ENCODE results near the gene CALHM5. TPM values are rescaled to one million over a fixed set of nuclear protein-coding genes. Genes with fewer than 3 reads are reported as not detected.

The CALHM5 gene
- total RNA-seq, 1 experiment from 2014 or later, result 0.05 TPM

DNA sequence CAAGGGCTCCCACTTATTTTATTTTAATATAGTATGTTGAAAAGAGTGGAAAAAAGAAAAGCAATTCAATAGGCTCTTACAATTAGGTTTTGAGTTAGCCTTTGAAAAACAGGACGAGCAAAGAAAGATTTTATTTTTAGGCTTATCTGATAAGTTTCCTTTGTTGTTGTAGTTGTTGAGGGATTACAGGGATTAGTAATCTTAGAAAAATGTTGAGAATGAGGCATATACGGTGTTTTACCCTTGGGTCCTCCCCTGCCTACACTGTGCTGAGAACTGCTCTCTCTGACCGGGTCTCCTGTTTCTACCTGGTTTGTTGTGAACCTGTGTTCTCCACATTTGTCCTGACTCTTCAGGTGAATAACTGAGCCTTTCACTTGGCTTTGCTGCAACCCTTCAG, 17.3 kb downstream of the CALHM5 start (continued):
- TF ChIP-seq TCF7L2 (IDR thresholded peaks at IDR 0.05; ENCODE audit: borderline replicate concordance, extremely low read depth, insufficient read depth, insufficient read length), result no peak

DNA sequence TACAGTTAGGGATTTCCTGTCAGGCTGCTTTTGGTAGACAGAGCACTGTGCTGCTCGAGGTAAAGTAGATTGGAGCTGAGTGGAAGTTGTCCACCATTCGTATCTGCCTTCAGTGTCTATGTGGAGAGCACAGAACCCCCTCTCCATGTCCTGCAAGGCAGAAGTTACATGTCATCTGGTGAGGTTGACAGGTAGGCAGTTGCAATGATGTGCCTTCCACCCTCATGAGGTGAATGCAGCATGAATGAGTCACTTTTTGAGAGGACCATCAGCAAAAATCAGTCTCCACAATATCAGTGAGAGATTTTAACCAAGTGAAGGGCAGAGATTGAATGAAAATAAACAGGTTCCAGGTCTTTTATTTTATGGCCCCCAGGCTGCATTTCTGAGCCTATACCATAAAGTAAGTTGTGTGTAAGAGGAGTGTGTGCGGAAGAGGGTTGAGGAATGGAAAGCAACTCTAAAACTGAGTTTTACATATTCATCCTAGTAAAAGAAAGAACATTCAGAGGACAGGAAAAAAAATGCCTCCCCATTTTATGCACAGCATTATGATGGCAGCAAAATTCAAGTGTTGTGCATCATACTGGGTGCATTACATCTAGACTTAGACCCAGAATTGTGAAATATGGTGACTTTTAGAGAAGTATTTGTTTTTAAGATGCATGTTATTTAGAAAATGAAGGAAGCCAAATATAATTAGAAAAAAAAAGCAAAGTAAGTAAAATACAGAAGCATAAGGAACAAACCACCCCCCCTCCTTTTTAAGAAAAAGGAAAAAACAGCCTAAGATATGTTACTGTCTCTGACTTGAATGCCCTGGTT, 18.2 kb downstream of the CALHM5 start:
- Histone ChIP-seq H3K9me2 (ENCODE audit: insufficient read depth) (no peaks in the 10 kb centered on the region), H3K4me2 (ENCODE audit: low read length) (peak overlapping the region; percentile 57), H3K9ac (ENCODE audit: low read length) (no peak overlapping the region), H3K36me3 (ENCODE audit: control insufficient read depth in 1 of 2, insufficient read depth in 2 of 2, low read length in 2 of 2) (no peaks in the 10 kb centered on the region), H3K79me2 (ENCODE audit: insufficient read depth, low read length) (no peaks in the 10 kb centered on the region), H3K4me1 (ENCODE audit: control insufficient read depth in 1 of 2, insufficient read depth in 2 of 2, low read length in 2 of 2) (peaks cover 3 to 17% of the 10 kb centered on the region in 2 experiments; a peak in 3 of 4 replicates), H2AFZ (ENCODE audit: low read depth, low read length, poor library complexity, severe bottlenecking) (peak overlapping the region; percentile 90), H3K27me3 (ENCODE audit: insufficient read depth, low read length) (no peaks in the 10 kb centered on the region), H4K20me1 (ENCODE audit: insufficient read depth) (no peaks in the 10 kb centered on the region), H3K9me3 (ENCODE audit: control insufficient read depth in 1 of 2, insufficient read depth in 1 of 2, low read depth in 1 of 2, low read length in 2 of 2) (no peaks in the 10 kb centered on the region), H3K4me3 (replicated peaks in 1 of 2; ENCODE audit: low read depth in 1 of 2, low read length in 2 of 2) (no peak overlapping the region), H3K27ac (ENCODE audit: low read depth, low read length) (no peak overlapping the region)
- intact Hi-C loops (cut with micrococcal nuclease), result loop anchor here (5.0 kb wide), 1 partner anchor 262 kb away; no protein-coding TSS in a partner anchor
- DNase-seq (ENCODE audit: low read depth, low spot score), result no peak
- ATAC-seq, result peak; percentile 32
- CTCF ChIA-PET, result interaction anchor here (1.1 to 1.4 kb wide), 2 partner anchors 242 to 261 kb away, joined by 3 to 6 read pairs; no protein-coding TSS in a partner anchor
- RAD21 ChIA-PET (ENCODE audit: low non-redundant PET in 1 of 2, low total read pairs in 2 of 2, uncharacterized antibody in 2 of 2, unreplicated experiment in 2 of 2), result no interaction called here
- POLR2A ChIA-PET, result no interaction called here
- no peak for TF ChIP-seq ZFX (IDR thresholded peaks at IDR 0.05)
- TF ChIP-seq, protein P1, sequence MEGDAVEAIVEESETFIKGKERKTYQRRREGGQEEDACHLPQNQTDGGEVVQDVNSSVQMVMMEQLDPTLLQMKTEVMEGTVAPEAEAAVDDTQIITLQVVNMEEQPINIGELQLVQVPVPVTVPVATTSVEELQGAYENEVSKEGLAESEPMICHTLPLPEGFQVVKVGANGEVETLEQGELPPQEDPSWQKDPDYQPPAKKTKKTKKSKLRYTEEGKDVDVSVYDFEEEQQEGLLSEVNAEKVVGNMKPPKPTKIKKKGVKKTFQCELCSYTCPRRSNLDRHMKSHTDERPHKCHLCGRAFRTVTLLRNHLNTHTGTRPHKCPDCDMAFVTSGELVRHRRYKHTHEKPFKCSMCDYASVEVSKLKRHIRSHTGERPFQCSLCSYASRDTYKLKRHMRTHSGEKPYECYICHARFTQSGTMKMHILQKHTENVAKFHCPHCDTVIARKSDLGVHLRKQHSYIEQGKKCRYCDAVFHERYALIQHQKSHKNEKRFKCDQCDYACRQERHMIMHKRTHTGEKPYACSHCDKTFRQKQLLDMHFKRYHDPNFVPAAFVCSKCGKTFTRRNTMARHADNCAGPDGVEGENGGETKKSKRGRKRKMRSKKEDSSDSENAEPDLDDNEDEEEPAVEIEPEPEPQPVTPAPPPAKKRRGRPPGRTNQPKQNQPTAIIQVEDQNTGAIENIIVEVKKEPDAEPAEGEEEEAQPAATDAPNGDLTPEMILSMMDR (IDR thresholded peaks at IDR 0.05 in 2 of 3, conservative IDR thresholded peaks at IDR 0.05 in 1 of 3; ENCODE audit: borderline replicate concordance in 1 of 3, insufficient read depth in 1 of 3, low read depth in 2 of 3, low read length in 2 of 3), result no peak
- TF ChIP-seq CEBPB (IDR thresholded peaks at IDR 0.05; ENCODE audit: low read depth), result no peak
- no peak for TF ChIP-seq RAD21 (IDR thresholded peaks at IDR 0.05; ENCODE audit: low read depth)
- TF ChIP-seq EZH2 (IDR thresholded peaks at IDR 0.05), result no peak
- TF ChIP-seq POLR2A (IDR thresholded peaks at IDR 0.05; ENCODE audit: borderline replicate concordance, extremely low read depth, insufficient read depth, insufficient read length), result no peak
- no peak for TF ChIP-seq ZNF274 (IDR thresholded peaks at IDR 0.05; ENCODE audit: low read depth, low read length)
- TF ChIP-seq, protein P2, sequence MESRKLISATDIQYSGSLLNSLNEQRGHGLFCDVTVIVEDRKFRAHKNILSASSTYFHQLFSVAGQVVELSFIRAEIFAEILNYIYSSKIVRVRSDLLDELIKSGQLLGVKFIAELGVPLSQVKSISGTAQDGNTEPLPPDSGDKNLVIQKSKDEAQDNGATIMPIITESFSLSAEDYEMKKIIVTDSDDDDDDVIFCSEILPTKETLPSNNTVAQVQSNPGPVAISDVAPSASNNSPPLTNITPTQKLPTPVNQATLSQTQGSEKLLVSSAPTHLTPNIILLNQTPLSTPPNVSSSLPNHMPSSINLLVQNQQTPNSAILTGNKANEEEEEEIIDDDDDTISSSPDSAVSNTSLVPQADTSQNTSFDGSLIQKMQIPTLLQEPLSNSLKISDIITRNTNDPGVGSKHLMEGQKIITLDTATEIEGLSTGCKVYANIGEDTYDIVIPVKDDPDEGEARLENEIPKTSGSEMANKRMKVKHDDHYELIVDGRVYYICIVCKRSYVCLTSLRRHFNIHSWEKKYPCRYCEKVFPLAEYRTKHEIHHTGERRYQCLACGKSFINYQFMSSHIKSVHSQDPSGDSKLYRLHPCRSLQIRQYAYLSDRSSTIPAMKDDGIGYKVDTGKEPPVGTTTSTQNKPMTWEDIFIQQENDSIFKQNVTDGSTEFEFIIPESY (IDR thresholded peaks at IDR 0.05; ENCODE audit: extremely low read depth, insufficient replicate concordance, low read length), result no peak
- TF ChIP-seq SP1 (IDR thresholded peaks at IDR 0.05; ENCODE audit: low read depth), result no peak
- TF ChIP-seq SIN3A (IDR thresholded peaks at IDR 0.05; ENCODE audit: low read depth), result no peak
- no peak for TF ChIP-seq TCF7L2 (IDR thresholded peaks at IDR 0.05; ENCODE audit: borderline replicate concordance, extremely low read depth, insufficient read depth, insufficient read length)
- no peak for TF ChIP-seq YY1 (IDR thresholded peaks at IDR 0.05; ENCODE audit: extremely low read depth, insufficient replicate concordance, low read depth, low read length)
- TF ChIP-seq SRF (IDR thresholded peaks at IDR 0.05; ENCODE audit: low read depth), result no peak
- BruUV-seq (replicated peaks), result no TSS peak

Data from HCT116 (cell line).